Panc1 (cell line): ENCODE results near the gene KDM2A. TPM values are rescaled to one million over a fixed set of nuclear protein-coding genes. Genes with fewer than 3 reads are reported as not detected.
A peak's percentile ranks its signal among the peaks of the same experiment; 100 is the strongest.

Experiments
- ATAC-seq: fragments of 200-7000 bp; cut with Tn5 transposase; 2 replicates; pipeline ENCODE4 v1.9.1; 2020; ENCODE audit warnings: mild to moderate bottlenecking, moderate library complexity
- BruUV-seq: library from RNA; stranded (reverse); fragments of 400-500 nt; replicated peaks from 2 replicates; lab custom pipeline; 2021; lab: Mats Ljungman, UMichigan
- CTCF ChIA-PET: fragments of 300-600 bp; sonication (Branson Sonifier 250); formaldehyde crosslinking; loops from one replicate; lab custom pipeline; 2022; ENCODE audit warnings: antibody characterized with exemption; lab: Charles Lee
- POLR2A ChIA-PET: fragments of 300-600 bp; sonication (Branson Sonifier 250); formaldehyde crosslinking; loops from one replicate; lab custom pipeline; 2022; ENCODE audit warnings: antibody characterized with exemption; lab: Charles Lee
- DNase-seq: peaks from one replicate; pipeline ENCODE4 v3.0.0-alpha.2; 2010; ENCODE audit warnings: low read depth, low spot score
- H3K27ac ChIP-seq: 2 replicates; pipeline ENCODE4 v1.5.1; 2011; ENCODE audit warnings: mild to moderate bottlenecking, low read length, inconsistent platforms
- H3K27me3 ChIP-seq: fragments of 200-500 bp; sonication (Bioruptor generic); 2 replicates; pipeline ENCODE4 v1.6.0; 2014; ENCODE audit warnings: low read length, inconsistent platforms; ENCODE audit not compliant: control insufficient read depth, insufficient read depth
- H3K36me3 ChIP-seq: fragments of 200-500 bp; sonication (Bioruptor generic); 2 replicates; pipeline ENCODE4 v1.5.1; 2014; ENCODE audit warnings: inconsistent platforms, mild to moderate bottlenecking, low read length, moderate library complexity; ENCODE audit not compliant: control insufficient read depth, insufficient read depth
- H3K4me1 ChIP-seq: 2 replicates; pipeline ENCODE4 v1.5.1; 2011; ENCODE audit warnings: inconsistent platforms, mild to moderate bottlenecking, low read length, moderate library complexity; ENCODE audit not compliant: control insufficient read depth, insufficient read depth
- H3K4me3 ChIP-seq, 2 experiments: 2 replicates each; pipeline ENCODE4 v1.5.1; 2011 to 2012; ENCODE audit warnings: low read depth in 2 of 2, low read length in 2 of 2, mild to moderate bottlenecking in 2 of 2, inconsistent platforms in 1 of 2, moderate library complexity in 1 of 2
- H3K9me3 ChIP-seq: fragments of 200-500 bp; sonication (Bioruptor generic); 2 replicates; pipeline ENCODE4 v1.5.1; 2014; ENCODE audit warnings: low read depth, mild to moderate bottlenecking, inconsistent platforms, low read length, moderate library complexity; ENCODE audit not compliant: control insufficient read depth, insufficient read depth
- POLR2AphosphoS5 ChIP-seq: IDR thresholded peaks from 2 replicates; pipeline ENCODE4 v1.6.1; 2012; ENCODE audit warnings: mild to moderate bottlenecking, low read depth, low read length, moderate library complexity
- REST ChIP-seq, 2 experiments: IDR thresholded peaks; 2 replicates each; pipeline ENCODE4 v1.6.1; 2011 to 2012; ENCODE audit warnings: low read depth in 2 of 2, control low read depth in 1 of 2, low read length in 1 of 2, mild to moderate bottlenecking in 1 of 2, moderate library complexity in 1 of 2; ENCODE audit not compliant: insufficient read depth in 1 of 2
- SIN3A ChIP-seq: IDR thresholded peaks from 2 replicates; pipeline ENCODE4 v1.6.1; 2012; ENCODE audit warnings: low read depth, mild to moderate bottlenecking, low read length, moderate library complexity, borderline replicate concordance; ENCODE audit not compliant: insufficient read depth
- TCF7L2 ChIP-seq: IDR thresholded peaks from 2 replicates; pipeline ENCODE4 v1.6.1; 2011; ENCODE audit warnings: mild to moderate bottlenecking, low read depth, low read length, inconsistent platforms
- in situ Hi-C: cut with HindIII; loops from 2 replicates; pipeline ENCODE4 v1.10.0; 2016; ENCODE audit warnings: low sequenced_read_pairs, low pct_unique_long_range_greater_than_20kb
- intact Hi-C: fragments of 100-400 bp; cut with micrococcal nuclease; formaldehyde crosslinking; loops from one replicate; pipeline ENCODE4 v1.10.0; 2022; ENCODE audit not compliant: unreplicated experiment
- total RNA-seq: library from RNA; stranded (reverse); gene quantifications from one replicate; pipeline ENCODE4 v1.2.1, GENCODE V29; 2021; ENCODE audit not compliant: unreplicated experiment
- TF ChIP-seq, protein P1 (sequence below): fragments of 450-650 bp; IDR thresholded peaks from 2 replicates; pipeline ENCODE4 v1.5.1; 2017; ENCODE audit warnings: mild to moderate bottlenecking

Gene KDM2A
- total RNA-seq, 1 experiment from 2014 or later, result 112 TPM

DNA sequence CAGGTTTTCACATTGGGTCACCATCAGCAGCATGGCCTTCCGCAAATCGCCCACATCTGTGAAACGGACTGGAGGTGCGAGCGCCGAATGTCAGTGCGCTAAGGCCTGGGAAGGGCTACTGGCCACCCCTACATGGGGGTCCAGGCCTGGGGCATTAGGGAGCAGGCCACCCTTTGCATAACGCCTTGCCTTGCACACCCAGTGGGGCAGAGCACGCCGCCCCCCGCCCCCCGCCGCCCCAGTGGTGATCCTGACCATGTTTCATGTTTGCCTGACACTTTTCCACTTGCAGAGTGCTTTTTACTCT is 149.9 kb downstream of the KDM2A start:
- in situ Hi-C loops, result no loop called here
- H3K27me3 ChIP-seq, result no peaks in the 10 kb centered on the region
- POLR2A ChIA-PET, result interaction anchor here (0.7 kb wide), 1 partner anchor 50 kb away, joined by 15 read pairs; no protein-coding TSS in a partner anchor
- CTCF ChIA-PET, result interaction anchor here (0.7 kb wide), 1 partner anchor 51 kb away, joined by 7 read pairs; no protein-coding TSS in a partner anchor
- H3K4me3 ChIP-seq, result no peak overlapping the region
- no peaks in the 10 kb centered on the region for H3K9me3 ChIP-seq
- no peak for DNase-seq
- ATAC-seq, result no peak
- TF ChIP-seq TCF7L2 (no peak), SIN3A (no peak), REST (IDR thresholded peaks at IDR 0.05; ENCODE audit: insufficient read depth in 1 of 2, low read depth in 2 of 2, low read length in 1 of 2) (no peak), POLR2AphosphoS5 (no peak)
- TF ChIP-seq, protein P1, sequence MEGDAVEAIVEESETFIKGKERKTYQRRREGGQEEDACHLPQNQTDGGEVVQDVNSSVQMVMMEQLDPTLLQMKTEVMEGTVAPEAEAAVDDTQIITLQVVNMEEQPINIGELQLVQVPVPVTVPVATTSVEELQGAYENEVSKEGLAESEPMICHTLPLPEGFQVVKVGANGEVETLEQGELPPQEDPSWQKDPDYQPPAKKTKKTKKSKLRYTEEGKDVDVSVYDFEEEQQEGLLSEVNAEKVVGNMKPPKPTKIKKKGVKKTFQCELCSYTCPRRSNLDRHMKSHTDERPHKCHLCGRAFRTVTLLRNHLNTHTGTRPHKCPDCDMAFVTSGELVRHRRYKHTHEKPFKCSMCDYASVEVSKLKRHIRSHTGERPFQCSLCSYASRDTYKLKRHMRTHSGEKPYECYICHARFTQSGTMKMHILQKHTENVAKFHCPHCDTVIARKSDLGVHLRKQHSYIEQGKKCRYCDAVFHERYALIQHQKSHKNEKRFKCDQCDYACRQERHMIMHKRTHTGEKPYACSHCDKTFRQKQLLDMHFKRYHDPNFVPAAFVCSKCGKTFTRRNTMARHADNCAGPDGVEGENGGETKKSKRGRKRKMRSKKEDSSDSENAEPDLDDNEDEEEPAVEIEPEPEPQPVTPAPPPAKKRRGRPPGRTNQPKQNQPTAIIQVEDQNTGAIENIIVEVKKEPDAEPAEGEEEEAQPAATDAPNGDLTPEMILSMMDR, result no peak
- peaks cover 48% of the 10 kb centered on the region for H3K4me1 ChIP-seq
- no peaks in the 10 kb centered on the region; the same call in 1 of the 2 replicates for H3K36me3 ChIP-seq
- intact Hi-C loops, result loop anchor here (10.0 kb wide), 1 partner anchor 116 kb away; no protein-coding TSS in a partner anchor
- no TSS peak for BruUV-seq
- no peak overlapping the region for H3K27ac ChIP-seq

DNA sequence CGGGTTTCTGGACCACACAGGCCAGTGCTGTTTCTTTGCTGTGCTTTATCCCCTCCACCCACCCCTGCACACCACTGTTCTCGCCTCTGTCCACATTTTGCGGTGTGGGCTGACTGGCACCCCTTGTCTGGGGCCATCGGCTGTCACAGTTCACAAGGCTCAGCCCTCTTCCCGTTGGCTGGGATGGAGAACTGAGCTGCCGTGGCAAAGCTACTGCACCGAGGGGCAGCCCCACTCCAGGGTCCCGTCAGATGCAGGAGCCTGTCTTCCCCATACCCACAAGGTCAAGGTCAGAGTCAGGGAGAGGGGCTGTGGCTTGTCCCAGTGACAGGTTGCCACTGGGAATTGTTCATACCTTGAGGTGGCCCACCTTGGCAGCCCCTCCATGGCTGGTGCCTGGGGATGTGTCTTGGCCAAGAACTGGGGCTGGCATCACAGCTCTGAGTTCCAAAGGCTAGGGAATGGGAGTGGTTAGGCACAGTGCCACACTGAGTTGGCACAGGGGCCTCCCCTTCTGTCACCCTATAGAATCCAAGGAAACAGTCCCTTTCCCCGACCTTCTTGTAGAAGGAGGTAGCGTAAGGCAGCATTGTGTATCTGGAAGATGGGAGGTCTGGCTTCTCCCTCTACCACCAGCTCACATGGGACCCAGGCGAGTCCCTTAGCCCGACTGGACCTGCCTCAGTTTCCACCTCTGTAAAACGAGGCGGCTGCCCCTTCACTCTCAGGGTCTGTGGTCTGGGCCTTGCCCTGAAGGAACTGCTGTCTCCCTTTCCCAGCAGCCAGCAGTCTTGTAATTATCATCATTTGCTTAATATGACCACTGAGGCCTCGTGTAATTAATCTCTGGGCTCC is 150.6 kb downstream of the KDM2A start:
- H3K4me1 ChIP-seq, result peaks cover 48% of the 10 kb centered on the region
- ChIA-PET POLR2A (interaction anchor here (0.6 to 0.7 kb wide), 3 partner anchors 36 to 92 kb away, joined by 3 to 15 read pairs (median 3); no protein-coding TSS in a partner anchor), CTCF (interaction anchor here (0.7 kb wide), 1 partner anchor 50 kb away, joined by 7 read pairs; no protein-coding TSS in a partner anchor)
- in situ Hi-C loops, result no loop called here
- intact Hi-C loops, result loop anchor here (10.0 kb wide), 1 partner anchor 115 kb away; no protein-coding TSS in a partner anchor
- DNase-seq, result no peak
- H3K27me3 ChIP-seq, result no peaks in the 10 kb centered on the region
- H3K36me3 ChIP-seq, result no peaks in the 10 kb centered on the region; the same call in 1 of the 2 replicates
- H3K9me3 ChIP-seq, result no peaks in the 10 kb centered on the region
- TF ChIP-seq, protein P1, result no peak
- TF ChIP-seq POLR2AphosphoS5, result no peak
- no peak for TF ChIP-seq REST (IDR thresholded peaks at IDR 0.05; ENCODE audit: insufficient read depth in 1 of 2, low read depth in 2 of 2, low read length in 1 of 2)
- no peak for TF ChIP-seq TCF7L2
- TF ChIP-seq SIN3A, result no peak
- H3K27ac ChIP-seq, result peak overlapping the region; percentile 69
- ATAC-seq, result no peak
- H3K4me3 ChIP-seq, result peak overlapping the region in 1 of 2 experiments; percentile 15; a peak in 1 of 4 replicates
- no TSS peak for BruUV-seq
